COLO668 (cell line): Measurements from ENCODE around the gene RPS17.
"Not testable (repeated sequence)": the region's sequence is repeated elsewhere in the genome, so short reads cannot be mapped to it uniquely, and the experiment has no call there.

ENCODE experiments used
- DNase-seq: peaks from one replicate; lab custom pipeline; 2025; ENCODE audit not compliant: unreplicated experiment; lab: John Stamatoyannopoulos, UW

RPS17 gene

DNA sequence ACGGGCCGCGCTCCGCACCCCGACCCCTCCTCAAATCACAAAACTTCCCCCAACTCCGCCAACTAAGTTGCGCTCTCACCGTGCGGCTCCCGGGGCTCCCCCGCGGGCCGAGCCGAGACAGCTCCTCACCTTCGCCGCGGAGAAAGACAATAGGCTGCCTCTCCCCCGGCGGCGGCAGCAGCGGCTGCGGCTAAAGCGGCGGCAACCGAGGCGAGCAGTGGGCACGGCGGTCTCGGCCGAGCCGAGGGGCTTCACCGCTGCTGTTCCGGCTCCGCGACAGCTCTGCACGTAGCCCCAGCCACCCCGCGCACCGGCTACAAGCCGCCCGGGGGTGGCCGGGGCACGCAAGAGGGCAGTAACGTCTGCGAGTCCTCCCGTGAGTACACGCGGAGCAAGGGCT lies 26.7 kb downstream of the RPS17 start:
- DNase-seq, result not testable (repeated sequence)

- not testable (repeated sequence) for DNase-seq
Measured at GRCh38 chr15:82507693-82508092, 32.6 kb downstream of the RPS17 start.

- not testable (repeated sequence) for DNase-seq
Measured at GRCh38 chr15:82507087-82507486, 33.2 kb downstream of the RPS17 start.

DNA sequence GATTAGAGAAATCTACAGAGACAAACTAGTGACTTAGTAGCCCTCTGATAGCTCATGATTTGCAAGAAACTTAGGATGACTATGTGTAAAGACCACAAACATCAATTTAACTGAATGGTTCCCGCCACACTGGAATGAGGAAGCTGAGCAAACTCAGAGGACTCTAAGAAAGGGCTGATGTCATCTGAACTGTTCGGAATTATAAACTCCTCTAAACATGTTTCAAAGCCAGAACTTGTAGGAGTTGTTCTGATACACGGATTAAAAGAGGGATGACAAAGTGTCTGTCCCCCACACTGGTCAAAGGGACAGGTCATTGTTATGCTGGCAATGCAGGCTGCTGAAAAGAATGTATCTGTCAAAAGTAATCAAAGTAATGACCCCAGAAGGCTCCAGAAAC lies 34.4 kb downstream of the RPS17 start:
- DNase-seq, result not testable (repeated sequence)

DNA sequence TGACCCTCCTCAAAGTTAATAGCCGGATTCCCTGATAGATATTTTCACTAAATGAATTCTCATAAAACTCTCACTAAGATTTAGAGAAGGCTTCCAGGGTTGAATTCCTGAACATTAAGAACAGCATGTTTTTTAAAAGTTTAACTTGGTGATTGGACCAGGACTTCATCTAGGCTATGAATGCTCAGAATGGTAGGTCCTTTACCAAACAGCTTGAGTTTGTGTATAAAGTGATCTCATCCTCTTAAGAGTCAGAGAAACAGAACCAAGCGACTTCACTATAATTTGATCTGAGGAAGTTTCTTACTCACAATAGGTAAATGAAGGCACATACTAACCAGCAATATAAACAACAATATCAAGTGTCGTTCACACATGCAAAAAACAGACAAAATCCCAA lies 36.2 kb downstream of the RPS17 start:
- DNase-seq, result not testable (repeated sequence)

- DNase-seq, result not testable (repeated sequence)
Measured at GRCh38 chr15:82502700-82503339, 37.4 kb downstream of the RPS17 start.

DNA sequence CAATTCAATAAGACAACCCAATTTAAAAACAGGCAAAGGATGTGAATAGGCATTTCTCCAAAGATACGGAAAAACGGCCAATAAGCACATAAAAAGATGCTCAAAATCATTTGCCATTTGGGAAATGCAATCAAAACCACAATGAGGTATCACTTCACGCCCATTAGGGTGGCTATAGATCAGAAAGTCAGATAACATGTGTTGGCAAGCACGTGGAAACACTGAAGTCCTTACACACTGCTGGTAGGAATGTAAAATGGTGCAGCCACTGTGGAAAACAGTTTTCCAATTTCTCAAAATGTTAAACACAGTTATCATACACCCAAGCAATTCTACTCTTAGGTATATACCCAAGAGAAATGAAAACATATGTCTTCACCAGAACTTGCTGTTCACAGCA lies 39.5 kb downstream of the RPS17 start:
- not testable (repeated sequence) for DNase-seq

DNA sequence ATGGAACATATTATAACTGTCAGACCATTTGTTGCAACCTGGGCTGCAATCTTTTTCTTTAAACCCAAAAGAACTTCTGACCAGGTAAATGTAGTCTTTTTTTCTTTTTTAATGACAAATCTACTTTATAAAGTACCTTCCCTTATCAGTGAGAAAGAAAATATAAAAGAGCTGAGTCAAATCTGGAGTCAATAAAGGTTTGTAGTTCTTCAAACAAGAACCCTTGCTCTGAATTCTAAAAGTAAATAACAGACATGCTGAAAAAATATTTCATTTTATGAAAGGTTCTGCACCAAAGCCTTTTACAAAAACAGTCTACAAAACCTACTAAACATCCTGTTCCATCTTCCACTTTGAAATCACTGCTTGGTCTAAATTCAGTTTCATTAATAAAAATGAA lies 42.3 kb downstream of the RPS17 start:
- not testable (repeated sequence) for DNase-seq

DNA sequence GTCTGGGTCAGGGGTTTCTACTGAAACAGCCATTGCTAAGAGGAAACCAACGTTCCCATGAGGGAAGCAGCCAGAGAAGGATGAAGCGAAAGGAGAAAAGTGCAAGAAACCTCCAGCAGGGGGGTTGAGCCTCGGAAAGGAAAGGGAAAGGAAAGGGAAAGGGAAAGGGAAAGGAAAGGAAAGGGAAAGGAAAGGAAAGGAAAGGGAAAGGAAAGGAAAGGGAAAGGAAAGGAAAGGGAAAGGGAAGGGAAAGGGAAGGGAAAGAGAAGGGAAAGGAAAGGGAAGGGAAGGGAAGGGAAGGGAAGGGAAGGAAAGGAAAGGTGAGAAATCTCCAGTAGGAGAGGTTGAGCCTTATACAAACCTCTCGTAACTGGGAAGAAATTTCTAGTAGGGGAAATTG lies 52.0 kb downstream of the RPS17 start:
- DNase-seq, result not testable (repeated sequence)

GRCh38 chr15:82487045-82487444 lies 53.2 kb downstream of the RPS17 start:
- not testable (repeated sequence) for DNase-seq
